ENCODE measurements around the gene NCCRP1. TPM values are rescaled to one million over a fixed set of nuclear protein-coding genes. Genes with fewer than 3 reads are reported as not detected.

Gene NCCRP1
- total and polyA plus RNA-seq, 2 donors (not counting 3 experiments of a cell fraction or from before 2014, with no cell fraction given), result 0.06 TPM; not detected in 1

GRCh38 chr19:39237200-39238184, 40.7 kb downstream of the NCCRP1 start:
- Histone ChIP-seq H3K27me3 (ENCODE audit: control insufficient read depth in 2 of 2, insufficient read depth in 2 of 2, low read length in 2 of 2) (no peaks in the 10 kb centered on the region), H3K79me2 (ENCODE audit: control insufficient read depth, insufficient read depth, low read length) (no peaks in the 10 kb centered on the region), H3K9me3 (replicated peaks; ENCODE audit: control insufficient read depth, insufficient read depth, low read length) (no peaks in the 10 kb centered on the region), H3K4me3 (replicated peaks in 1 of 3; ENCODE audit: insufficient read depth in 1 of 3, low read depth in 1 of 3, low read length in 3 of 3) (no peak overlapping the region), H4K20me1 (replicated peaks; ENCODE audit: control insufficient read depth, extremely low read depth, insufficient read depth, low read length) (no peaks in the 10 kb centered on the region), H3K9ac (replicated peaks; ENCODE audit: extremely low read depth, insufficient read depth, low read length) (no peak overlapping the region), H3K9me1 (replicated peaks; ENCODE audit: control insufficient read depth, extremely low read depth, insufficient read depth, low read length) (no peaks in the 10 kb centered on the region), H3K27ac (ENCODE audit: insufficient read depth, low read depth, low read length) (no peak overlapping the region), H3K4me2 (ENCODE audit: insufficient read depth, low read length) (no peak overlapping the region), H2AFZ (ENCODE audit: low read depth, low read length) (no peak overlapping the region), H3K36me3 (ENCODE audit: control insufficient read depth in 2 of 2, extremely low read depth in 1 of 2, insufficient read depth in 2 of 2, low read length in 2 of 2) (no peaks in the 10 kb centered on the region), H3K4me1 (ENCODE audit: control insufficient read depth, extremely low read depth, insufficient read depth, low read length) (no peaks in the 10 kb centered on the region)
- ChIA-PET POLR2A (no interaction called here), CTCF (interaction anchor here (0.8 kb wide), 1 partner anchor 115 kb away, joined by 3 read pairs; no protein-coding TSS in a partner anchor)
- dilution Hi-C loops (cut with MboI; ENCODE audit: extremely low pct_ligation_motif_present, low sequenced_read_pairs) (no loop called here), intact Hi-C loops (cut with micrococcal nuclease) (no loop called here)
- no peak for DNase-seq (ENCODE audit: low read depth, low spot score)
- TF ChIP-seq POLR2AphosphoS5 (IDR thresholded peaks at IDR 0.05; ENCODE audit: insufficient read depth, low read depth, low read length) (no peak), FOS (IDR thresholded peaks at IDR 0.05; ENCODE audit: borderline replicate concordance, insufficient read depth, low read length) (no peak), JUN (IDR thresholded peaks at IDR 0.05; ENCODE audit: borderline replicate concordance, insufficient read depth, insufficient read length, low read depth) (no peak), MYC (IDR thresholded peaks at IDR 0.05; ENCODE audit: low read depth, low read length) (no peak), POLR2A (IDR thresholded peaks at IDR 0.05; ENCODE audit: low read depth, low read length) (no peak), GATA2 (IDR thresholded peaks at IDR 0.05; ENCODE audit: insufficient read depth, insufficient read length, low read depth, low read length) (no peak), CTCF (IDR thresholded peaks at IDR 0.05; ENCODE audit: extremely low read depth in 1 of 2, insufficient read depth in 1 of 2, low read depth in 1 of 2, low read length in 2 of 2) (no peak), EZH2 (IDR thresholded peaks at IDR 0.05; ENCODE audit: borderline replicate concordance, low read depth, low read length, severe bottlenecking) (no peak), MAX (IDR thresholded peaks at IDR 0.05; ENCODE audit: insufficient read depth, insufficient read length) (no peak)
- no TSS peak for BruUV-seq (replicated peaks)
- no peak for FAIRE-seq
